ENCODE results near the gene DGKG. TPM values are rescaled to one million over a fixed set of nuclear protein-coding genes. Genes with fewer than 3 reads are reported as not detected.

DGKG gene
- total RNA-seq, 2 donors from 2014 or later, result 0.49 to 1.5 TPM

DNA sequence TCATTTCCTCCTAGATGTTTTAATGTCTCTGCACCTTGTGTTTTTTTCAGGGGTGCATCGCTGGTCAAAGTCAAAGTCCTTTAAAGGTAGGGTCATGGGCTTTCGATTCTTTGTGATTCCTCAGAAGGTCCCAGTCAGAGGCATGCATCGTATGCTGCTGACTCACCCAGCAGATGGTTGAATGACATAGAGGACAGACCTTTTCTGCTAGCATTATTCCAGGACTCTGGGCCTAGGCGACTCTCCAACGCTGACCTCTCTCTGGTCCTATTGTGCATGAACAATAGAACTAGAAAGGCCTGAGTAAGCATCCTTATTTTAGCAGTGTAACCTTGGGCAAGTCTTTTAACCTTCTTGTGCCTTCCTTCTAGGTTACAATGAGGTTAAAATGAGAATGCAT lies 75.9 kb downstream of the DGKG start:
- ATAC-seq (no peak), DNase-seq (no peak)
- intact Hi-C loops (cut with DNase I, micrococcal nuclease), result no loop called here

GRCh38 chr3:186284661-186285060 lies 77.4 kb downstream of the DGKG start:
- DNase-seq (no peak), ATAC-seq (no peak)
- intact Hi-C loops (cut with DNase I, micrococcal nuclease), result no loop called here

- no peak for ATAC-seq
- no peak for DNase-seq
- intact Hi-C loops (cut with DNase I, micrococcal nuclease), result no loop called here
Observed at GRCh38 chr3:186284349-186284652, 77.7 kb downstream of the DGKG start.

DNA sequence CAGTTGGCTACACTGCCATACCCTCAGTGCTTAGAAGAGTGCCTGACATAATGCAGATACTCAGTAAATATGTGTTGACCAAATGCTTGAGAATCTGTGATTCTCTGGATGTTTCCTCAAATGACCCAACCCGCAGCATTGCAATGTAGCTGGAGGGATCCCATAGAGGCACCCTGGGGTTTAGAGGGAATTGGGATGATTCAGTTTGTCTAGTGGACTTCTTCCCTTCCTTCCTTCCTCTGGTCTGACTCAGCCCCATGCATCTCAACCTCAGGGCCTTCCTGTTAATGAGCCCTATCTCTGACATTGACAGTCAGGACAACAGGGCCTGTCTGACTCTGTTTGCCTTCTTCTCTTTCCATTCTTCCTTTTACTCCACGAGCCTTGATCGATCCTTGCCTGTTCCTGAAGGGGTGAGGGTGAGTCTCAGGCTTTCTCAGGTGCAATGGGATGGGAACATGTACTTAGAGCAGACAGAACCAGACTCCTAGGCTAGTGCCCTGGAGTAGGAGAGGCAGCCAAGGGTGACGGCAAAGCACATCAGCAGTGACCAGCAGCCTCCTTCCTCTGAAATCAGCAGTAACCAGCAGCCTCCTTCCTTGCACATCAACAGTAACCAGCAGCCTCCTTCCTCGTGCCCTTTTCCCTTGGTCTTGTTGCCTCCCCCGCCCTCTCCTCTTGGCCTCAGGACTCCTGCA lies 78.2 kb downstream of the DGKG start:
- intact Hi-C loops (cut with DNase I, micrococcal nuclease), result no loop called here
- ATAC-seq, result no peak

DNA sequence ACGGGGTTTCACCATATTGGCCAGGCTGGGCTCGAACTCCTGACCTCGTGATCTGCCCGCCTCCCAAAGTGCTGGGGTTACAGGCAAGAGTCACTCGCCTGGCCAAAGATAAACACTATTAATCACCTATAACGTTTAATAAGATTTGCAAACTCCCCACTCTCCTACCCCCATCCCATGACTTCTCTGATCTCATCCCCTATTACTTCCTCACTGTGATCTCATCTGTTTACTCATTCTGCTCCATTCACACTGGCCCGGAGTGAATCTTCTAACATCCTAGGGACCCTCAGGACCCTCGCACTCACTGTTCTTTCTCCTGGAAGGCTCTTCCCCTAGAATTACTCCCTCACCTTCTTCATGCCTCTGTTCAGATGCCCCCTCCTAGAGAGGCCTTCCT lies 78.9 kb downstream of the DGKG start:
- DNase-seq (no peak), ATAC-seq (no peak)
- intact Hi-C loops (cut with DNase I, micrococcal nuclease), result no loop called here

More for the DNA sequence above, 78.2 kb downstream of the DGKG start:
- DNase-seq, result no peak

- DNase-seq, result no peak
- intact Hi-C loops (cut with DNase I, micrococcal nuclease), result no loop called here
- no peak for ATAC-seq
Observed at GRCh38 chr3:186281176-186281575, 80.9 kb downstream of the DGKG start.

DNA sequence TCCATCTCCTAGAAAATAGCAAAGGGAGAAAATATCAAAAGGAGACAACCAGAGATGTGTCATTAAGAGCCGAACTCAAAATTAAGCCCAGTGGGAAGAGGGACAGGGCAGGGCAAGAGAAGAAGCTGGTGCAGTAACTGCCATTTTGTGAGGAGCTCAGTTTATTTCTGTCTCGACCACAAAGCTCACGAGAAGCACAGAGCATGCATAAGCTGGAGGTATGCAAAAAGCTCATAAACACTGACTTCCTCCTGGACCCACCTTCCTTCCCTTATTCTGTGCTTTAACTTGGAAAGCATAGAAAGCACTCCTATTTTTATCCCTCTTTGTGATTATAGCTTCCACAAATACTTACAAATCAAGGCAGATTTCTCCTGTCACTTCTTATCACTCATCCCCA lies 81.3 kb downstream of the DGKG start:
- intact Hi-C loops (cut with DNase I, micrococcal nuclease), result no loop called here
- ATAC-seq (no peak), DNase-seq (no peak)

DNA sequence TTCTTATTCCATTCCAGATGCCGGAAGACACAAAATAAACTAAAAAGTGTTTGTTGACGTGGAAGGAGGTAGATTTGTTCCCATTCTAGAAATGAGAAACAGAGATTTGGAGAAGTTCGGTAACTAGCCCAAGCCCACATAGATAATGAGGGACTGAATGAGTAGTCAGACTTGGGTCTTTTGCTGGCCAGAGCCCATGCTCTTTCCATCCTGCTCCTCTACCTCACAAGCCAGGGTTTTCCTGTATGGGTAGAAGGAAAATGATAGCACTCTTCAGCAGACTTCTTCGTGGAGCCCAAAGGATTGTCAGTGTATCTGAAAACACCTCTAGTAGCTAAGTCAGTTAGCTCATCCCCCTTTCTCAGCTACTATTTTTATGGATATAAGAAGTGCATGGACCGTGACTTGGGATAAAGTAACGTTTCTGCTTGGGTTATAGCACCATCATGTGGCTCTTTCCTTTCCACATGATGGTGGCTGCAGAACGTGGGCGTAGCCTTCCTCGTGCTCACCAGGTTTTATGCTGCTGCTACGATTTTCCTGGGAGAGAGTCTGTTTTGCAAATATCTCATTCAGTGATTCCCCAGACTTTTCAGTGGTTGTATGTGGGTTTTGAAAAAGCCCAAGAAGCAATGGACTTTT lies 84.6 kb downstream of the DGKG start:
- intact Hi-C loops (cut with DNase I, micrococcal nuclease), result no loop called here
- DNase-seq, result no peak
- peak; percentile 71 for ATAC-seq

DNA sequence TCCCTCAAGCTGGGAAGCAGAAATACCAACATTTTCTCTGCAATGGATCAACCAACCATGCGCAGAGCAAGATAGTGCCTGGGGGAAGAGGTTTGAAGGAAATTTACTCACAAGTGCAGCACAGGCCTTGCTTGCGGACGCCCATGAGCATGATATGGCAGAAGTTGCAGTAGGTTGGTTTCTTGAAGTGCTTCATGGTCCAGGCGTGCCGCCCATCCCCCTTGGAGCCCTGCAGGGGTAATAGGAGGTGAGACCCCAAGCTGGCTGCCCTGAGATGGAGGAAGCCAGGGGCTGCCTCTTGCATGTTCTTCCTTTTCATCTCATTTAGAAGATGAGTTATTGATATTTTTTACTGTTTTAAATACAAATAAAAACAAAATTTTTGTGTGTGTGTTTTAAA lies 86.6 kb downstream of the DGKG start:
- intact Hi-C loops (cut with DNase I, micrococcal nuclease), result no loop called here
- no peak for DNase-seq
- ATAC-seq, result no peak

DNA sequence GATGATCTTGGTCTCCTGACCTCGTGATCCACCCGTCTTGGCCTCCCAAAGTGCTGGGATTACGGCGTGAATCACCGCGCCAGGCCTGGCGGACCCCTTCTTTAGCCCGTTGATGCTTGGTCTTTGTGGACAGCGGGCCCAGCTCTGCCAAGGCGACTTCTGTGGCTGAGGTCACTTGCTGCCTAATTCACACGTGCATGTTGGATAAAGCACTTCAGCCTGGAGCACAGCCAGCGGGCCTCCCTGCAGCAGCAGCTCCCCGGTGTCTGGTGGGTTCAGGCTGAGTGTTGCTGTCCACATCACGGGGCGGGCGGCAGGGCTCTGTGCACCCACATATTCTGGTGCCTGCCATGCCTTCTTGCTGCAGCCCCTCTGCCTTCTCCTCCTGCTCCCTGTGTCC lies 88.4 kb downstream of the DGKG start:
- intact Hi-C loops (cut with DNase I, micrococcal nuclease), result no loop called here

GRCh38 chr3:186270701-186271100 lies 91.3 kb downstream of the DGKG start:
- DNase-seq (no peak), ATAC-seq (no peak)
- intact Hi-C loops (cut with DNase I, micrococcal nuclease), result no loop called here

More for the DNA sequence above, 88.4 kb downstream of the DGKG start:
- DNase-seq (no peak), ATAC-seq (no peak)

DNA sequence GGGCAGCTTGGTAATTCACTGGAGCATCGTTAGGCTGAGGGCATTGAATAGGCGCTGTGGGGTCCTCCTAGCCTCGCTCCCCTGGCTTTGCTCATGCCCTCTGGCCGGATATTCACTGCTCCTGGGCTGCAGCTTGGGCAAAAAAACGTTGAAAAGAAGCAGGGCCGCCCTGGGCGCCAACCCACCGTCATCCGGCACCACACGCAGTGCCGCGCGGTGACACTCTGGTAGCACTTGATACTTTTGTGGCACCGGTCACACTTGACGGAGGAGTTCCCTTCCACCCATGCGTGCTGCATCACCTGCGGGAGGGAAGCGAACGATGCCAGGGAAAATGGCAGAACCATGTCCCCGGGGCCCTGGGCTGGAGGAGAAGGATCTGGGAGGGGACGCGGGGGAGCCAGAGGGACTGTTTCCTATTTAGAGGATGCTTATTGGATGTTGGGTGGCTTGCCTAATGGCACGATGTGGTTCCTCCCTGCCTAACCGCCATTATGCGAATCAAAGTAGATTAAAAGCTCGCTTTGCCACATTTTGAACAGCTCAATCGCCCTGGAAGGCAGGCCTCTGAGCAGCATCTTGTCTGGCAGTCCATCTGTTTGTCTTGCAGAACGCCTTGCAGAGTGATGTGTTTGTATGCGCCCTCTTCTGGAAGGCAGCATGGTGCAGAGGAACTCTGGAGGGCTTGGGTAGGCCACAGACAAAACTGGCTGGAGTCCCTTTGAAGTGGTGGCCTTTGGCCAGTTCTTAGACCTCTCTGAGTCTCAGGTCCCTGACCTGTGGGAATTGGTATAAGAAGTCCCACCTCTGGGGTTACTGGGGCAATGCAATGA lies 93.2 kb downstream of the DGKG start:
- no peak for ATAC-seq
- DNase-seq, result no peak
- intact Hi-C loops (cut with DNase I, micrococcal nuclease), result no loop called here

DNA sequence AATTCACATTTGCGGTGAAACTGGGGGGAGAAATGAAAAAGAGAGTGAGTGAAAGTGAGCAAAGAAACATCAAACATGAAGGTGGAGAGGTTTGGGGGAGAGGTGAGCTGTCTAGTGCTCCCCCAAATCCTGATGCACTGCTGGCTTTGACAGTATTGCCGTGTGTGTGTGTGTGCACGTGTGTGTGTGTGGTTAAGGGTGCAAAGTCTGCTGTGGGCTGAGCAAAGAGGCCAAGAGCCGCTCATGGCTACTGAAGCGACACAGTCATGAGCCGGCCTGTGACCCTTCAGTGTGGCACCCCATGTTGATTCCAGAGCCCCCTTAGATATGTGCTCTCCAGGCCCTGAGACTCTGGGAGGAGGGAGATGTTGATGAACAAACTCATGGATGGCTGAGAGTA lies 94.3 kb downstream of the DGKG start:
- ATAC-seq (no peak), DNase-seq (no peak)
- intact Hi-C loops (cut with DNase I, micrococcal nuclease), result no loop called here

- intact Hi-C loops (cut with DNase I, micrococcal nuclease), result no loop called here
- ATAC-seq (no peak), DNase-seq (no peak)
Observed at GRCh38 chr3:186264608-186265400, 97.2 kb downstream of the DGKG start.

DNA sequence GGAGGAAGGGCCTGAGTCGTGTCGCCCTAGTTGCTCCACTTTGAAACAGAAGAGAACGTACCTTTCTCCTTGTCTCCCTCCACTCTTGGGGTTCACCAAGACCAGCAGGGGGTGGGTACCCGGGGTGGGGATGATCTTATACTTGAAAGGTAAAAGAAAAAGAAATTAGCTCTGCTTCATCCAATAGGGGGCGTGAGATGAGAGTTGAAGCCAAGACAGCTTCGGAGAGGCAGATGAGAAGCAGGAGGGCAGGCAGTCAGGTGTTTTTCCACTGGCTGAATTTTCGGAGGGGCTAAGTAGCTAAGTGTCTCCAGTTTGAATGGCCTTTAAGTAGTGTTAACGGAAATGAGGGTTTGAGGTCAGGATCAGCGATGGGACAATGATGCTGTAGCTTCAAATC lies 100.4 kb downstream of the DGKG start:
- ATAC-seq (no peak), DNase-seq (no peak)
- intact Hi-C loops (cut with DNase I, micrococcal nuclease), result no loop called here

- DNase-seq (no peak), ATAC-seq (no peak)
- intact Hi-C loops (cut with DNase I, micrococcal nuclease), result no loop called here
Observed at GRCh38 chr3:186260726-186261125, 101.3 kb downstream of the DGKG start.

- DNase-seq (peak; percentile 33 to 76), ATAC-seq (peak; percentile 99)
- intact Hi-C loops (cut with DNase I, micrococcal nuclease), result loop anchor here (2.0 to 10.0 kb wide), 2 partner anchors 275 to 281 kb away; no protein-coding TSS in a partner anchor
Observed at GRCh38 chr3:186259612-186260383, 102.2 kb downstream of the DGKG start.

DNA sequence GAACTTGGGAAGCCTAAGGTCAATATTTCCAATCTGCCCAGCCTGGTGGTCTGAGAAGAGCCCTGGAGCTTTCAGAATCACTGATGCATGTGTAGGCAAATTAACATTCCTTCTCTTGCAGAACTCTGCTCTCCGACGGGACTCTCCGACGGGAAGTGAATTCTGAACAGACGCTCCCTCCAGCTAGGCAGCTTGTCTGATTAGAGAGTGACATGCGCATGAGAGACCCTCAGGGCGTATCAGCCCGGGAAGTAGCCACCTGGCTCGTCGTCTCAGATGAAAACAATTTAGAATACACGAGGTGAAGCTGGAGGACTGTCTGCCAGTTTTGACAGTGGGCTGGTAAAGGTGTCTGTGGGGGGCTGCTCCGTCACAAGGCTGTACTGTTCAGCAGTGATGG lies 103.1 kb downstream of the DGKG start:
- intact Hi-C loops (cut with DNase I, micrococcal nuclease), result loop anchor here (2.0 to 10.0 kb wide), 2 partner anchors 276 to 282 kb away; no protein-coding TSS in a partner anchor
- ATAC-seq (no peak), DNase-seq (no peak)

All from left colon (tissue), 2 donors.